Measurements from ENCODE around the gene UBTF.

Gene UBTF

DNA sequence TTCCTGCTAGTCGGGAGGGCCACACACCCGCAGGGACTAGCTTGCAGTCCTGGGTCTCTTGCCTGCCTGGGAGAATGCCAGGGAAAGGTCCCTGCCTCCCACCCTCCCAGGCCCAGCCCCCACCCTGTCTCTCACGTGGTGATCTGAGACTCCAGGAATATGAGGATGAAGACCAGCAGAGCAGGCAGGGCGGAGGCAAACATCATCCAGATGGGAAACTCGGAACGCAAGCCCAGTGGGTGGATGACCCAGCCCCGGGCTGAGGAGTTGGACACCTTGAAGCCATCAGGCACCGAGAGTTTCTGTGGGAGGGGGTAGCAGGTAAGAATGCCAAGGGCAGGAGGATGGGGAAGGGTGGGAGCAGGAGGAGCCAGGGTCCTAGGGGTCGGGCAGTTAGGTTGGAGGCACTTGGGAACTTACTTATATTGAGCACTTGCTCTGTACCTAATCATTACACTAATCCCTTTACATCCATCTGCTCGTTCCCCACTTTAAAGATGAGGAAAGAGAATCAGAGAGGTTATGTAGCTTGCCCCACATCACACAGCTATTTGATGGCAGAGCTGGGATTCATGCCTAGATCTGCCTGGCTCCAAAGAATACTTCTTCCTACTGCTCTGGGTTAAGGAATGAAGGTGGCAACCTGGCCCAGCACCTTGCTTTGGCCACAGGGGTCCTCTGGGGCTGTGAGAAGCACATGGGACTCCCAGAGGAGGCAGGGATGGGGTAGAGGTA lies 35.1 kb upstream of the UBTF start:
- Histone ChIP-seq H3K9me3 (ENCODE audit: control insufficient read depth, low read length) (no peaks in the 10 kb centered on the region), H3K36me3 (ENCODE audit: control insufficient read depth, insufficient read depth, low read length) (no peaks in the 10 kb centered on the region), H3K4me1 (no peaks in the 10 kb centered on the region), H2AFZ (no peak overlapping the region), H3K27me3 (ENCODE audit: control insufficient read depth, insufficient read depth, low read length) (no peaks in the 10 kb centered on the region), H3K4me3 (ENCODE audit: low read depth, low read length) (no peak overlapping the region), H3K79me2 (no peaks in the 10 kb centered on the region), H3K4me2 (ENCODE audit: low read length) (no peak overlapping the region), H3K9ac (no peak overlapping the region), H3K27ac (no peak overlapping the region)
- TF ChIP-seq, protein P1, sequence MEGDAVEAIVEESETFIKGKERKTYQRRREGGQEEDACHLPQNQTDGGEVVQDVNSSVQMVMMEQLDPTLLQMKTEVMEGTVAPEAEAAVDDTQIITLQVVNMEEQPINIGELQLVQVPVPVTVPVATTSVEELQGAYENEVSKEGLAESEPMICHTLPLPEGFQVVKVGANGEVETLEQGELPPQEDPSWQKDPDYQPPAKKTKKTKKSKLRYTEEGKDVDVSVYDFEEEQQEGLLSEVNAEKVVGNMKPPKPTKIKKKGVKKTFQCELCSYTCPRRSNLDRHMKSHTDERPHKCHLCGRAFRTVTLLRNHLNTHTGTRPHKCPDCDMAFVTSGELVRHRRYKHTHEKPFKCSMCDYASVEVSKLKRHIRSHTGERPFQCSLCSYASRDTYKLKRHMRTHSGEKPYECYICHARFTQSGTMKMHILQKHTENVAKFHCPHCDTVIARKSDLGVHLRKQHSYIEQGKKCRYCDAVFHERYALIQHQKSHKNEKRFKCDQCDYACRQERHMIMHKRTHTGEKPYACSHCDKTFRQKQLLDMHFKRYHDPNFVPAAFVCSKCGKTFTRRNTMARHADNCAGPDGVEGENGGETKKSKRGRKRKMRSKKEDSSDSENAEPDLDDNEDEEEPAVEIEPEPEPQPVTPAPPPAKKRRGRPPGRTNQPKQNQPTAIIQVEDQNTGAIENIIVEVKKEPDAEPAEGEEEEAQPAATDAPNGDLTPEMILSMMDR (IDR thresholded peaks at IDR 0.05) = no peak

DNA sequence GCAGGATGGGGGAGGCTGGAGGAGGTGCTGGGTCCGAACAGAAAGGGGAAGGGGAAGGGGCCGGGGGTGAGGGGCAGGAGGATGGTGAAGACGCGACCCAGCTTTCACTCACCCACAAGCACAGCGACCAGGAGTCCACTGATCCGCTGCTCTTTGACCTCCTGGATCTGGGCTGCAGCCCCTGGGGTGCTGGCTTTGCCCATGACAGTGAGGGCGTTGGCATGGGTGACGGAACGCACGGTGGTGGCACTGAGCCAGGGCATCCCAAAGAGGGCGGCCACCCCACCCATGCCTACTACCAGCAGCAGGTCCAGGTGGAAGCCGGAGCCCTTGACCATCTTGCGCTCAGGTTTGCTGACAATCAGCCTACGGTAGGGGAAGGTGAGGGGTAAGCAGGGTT lies 33.5 kb upstream of the UBTF start:
- H3K9ac ChIP-seq = no peak overlapping the region
- no peaks in the 10 kb centered on the region for H3K79me2 ChIP-seq
- no peaks in the 10 kb centered on the region for H3K4me1 ChIP-seq
- TF ChIP-seq, protein P1 (IDR thresholded peaks at IDR 0.05) = no peak
- no peak overlapping the region for H3K4me2 ChIP-seq (ENCODE audit: low read length)
- no peak overlapping the region for H3K27ac ChIP-seq
- no peaks in the 10 kb centered on the region for H3K36me3 ChIP-seq (ENCODE audit: control insufficient read depth, insufficient read depth, low read length)
- no peaks in the 10 kb centered on the region for H3K9me3 ChIP-seq (ENCODE audit: control insufficient read depth, low read length)
- H3K27me3 ChIP-seq (ENCODE audit: control insufficient read depth, insufficient read depth, low read length) = no peaks in the 10 kb centered on the region
- no peak overlapping the region for H3K4me3 ChIP-seq (ENCODE audit: low read depth, low read length)
- no peak overlapping the region for H2AFZ ChIP-seq

DNA sequence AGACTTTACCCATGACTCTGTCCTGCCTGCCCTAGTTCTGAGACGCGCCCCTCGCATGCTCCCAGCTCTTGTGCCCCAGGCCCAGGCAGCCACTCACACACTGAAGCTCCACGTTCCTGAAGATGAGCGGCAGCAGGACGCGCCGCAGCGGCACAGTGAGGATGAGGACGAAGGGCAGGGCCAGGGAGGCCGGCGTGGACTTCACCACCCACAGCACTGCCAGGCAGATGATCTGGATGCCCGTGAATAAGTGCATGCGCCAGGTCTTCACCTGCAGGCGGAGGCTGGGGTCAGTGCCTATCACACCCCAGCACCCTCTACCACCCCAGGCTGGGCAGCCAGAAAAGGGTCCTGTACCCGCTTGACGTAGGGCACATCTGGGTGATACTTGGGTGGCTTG lies 31.6 kb upstream of the UBTF start:
- Histone ChIP-seq H3K4me2 (ENCODE audit: low read length) (no peak overlapping the region), H3K36me3 (ENCODE audit: control insufficient read depth, insufficient read depth, low read length) (no peaks in the 10 kb centered on the region), H3K79me2 (no peaks in the 10 kb centered on the region), H3K9me3 (ENCODE audit: control insufficient read depth, low read length) (no peaks in the 10 kb centered on the region), H3K27me3 (ENCODE audit: control insufficient read depth, insufficient read depth, low read length) (no peaks in the 10 kb centered on the region), H3K9ac (no peak overlapping the region), H3K4me3 (ENCODE audit: low read depth, low read length) (no peak overlapping the region), H2AFZ (no peak overlapping the region), H3K27ac (no peak overlapping the region), H3K4me1 (no peaks in the 10 kb centered on the region)
- TF ChIP-seq, protein P1 (IDR thresholded peaks at IDR 0.05) = no peak

DNA sequence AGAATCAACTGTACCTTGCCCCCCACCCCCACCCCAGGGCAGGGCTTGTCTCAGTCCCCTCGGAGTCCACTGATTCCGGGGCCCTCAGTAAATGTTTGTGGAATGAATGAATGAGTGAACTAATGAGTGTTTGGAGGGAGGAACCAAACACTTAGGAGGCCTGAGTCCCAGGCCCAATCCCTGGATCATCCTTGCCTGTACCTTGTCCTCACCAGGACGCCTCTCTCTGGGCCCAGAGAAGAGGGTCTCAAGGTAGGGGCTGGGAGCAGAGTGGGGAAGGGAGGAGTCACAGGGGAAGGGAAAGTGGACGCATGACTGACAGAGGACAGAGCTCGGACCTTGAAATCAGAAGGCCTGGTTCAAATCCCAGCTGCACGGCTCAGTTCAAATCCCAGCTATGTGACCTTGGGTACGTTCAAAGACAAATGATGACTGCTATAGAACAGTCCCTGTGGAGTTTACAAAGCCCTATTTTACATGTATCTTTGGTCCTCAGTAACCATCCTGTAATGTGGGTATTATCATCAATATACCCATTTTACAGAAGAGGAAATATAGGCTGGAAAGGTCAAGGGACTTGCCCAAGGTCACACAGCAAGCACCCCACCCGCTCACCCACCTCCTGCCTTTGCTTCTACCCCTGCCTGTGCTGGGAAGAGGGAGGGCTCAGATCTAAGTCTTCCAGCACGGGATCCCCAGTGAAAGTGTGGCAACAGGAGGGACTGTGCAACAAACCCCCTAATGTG lies 30.2 kb upstream of the UBTF start:
- Histone ChIP-seq H3K4me1 (no peaks in the 10 kb centered on the region), H3K9me3 (ENCODE audit: control insufficient read depth, low read length) (no peaks in the 10 kb centered on the region), H3K36me3 (ENCODE audit: control insufficient read depth, insufficient read depth, low read length) (no peaks in the 10 kb centered on the region), H2AFZ (no peak overlapping the region), H3K79me2 (no peaks in the 10 kb centered on the region), H3K9ac (no peak overlapping the region), H3K4me2 (ENCODE audit: low read length) (no peak overlapping the region), H3K4me3 (ENCODE audit: low read depth, low read length) (no peak overlapping the region), H3K27me3 (ENCODE audit: control insufficient read depth, insufficient read depth, low read length) (no peaks in the 10 kb centered on the region), H3K27ac (no peak overlapping the region)
- TF ChIP-seq, protein P1 (IDR thresholded peaks at IDR 0.05) = no peak

All from parathyroid adenoma (tissue), 2 donors.